HG03457 (cell line): Measurements from ENCODE around the gene SCN10A.

Experiments
- ATAC-seq: cut with Tn5 transposase; IDR thresholded peaks from one replicate; pipeline ENCODE4 v1.9.1; 2021; ENCODE audit warnings: moderate number of reproducible peaks; ENCODE audit not compliant: unreplicated experiment

Gene SCN10A

DNA sequence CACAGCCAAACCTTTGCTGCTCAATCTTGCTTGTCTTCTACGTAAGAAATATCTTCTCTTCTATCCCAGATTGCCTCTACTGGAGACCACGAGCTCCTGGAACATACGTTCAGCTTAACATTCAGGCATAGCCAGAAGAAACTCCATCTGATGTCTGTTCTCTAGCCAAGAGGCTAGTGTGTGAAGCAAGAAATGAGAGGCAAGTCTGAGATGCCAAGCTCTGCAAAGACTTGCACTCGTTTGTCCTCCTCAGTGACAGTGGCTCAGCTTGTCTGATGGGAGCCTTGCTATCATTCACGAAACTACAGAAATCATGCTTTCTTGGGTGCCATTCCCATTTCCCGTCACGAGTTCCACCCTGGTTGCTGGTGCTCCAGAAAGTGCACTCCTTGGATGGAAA is at the start of gene SCN10A:
TSS of gene SCN10A (minus strand) at position 192 of the 400 bp plus-strand sequence. CDS start 22,207 bp downstream, outside the sequence.
- no peak for ATAC-seq

DNA sequence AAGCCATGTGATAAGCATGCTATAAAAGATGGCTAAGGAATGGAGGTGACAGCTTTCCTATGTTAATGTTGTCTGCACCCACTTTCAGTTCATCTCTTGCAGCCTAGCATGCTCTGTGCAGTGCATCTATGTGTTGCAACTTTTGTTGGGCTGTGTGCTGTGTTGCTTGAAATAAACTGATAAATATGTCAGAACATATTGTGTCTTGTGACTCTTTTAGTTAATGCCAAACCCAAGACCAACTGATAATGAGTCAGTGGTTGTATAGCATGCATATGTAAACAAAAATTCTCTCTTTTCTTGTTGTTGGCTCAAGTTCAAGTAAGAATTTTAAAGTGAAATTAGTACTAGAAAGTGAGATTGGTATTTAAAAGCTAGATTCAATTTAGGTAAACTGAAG is 37.0 kb upstream of the SCN10A start:
- ATAC-seq, result no peak

DNA sequence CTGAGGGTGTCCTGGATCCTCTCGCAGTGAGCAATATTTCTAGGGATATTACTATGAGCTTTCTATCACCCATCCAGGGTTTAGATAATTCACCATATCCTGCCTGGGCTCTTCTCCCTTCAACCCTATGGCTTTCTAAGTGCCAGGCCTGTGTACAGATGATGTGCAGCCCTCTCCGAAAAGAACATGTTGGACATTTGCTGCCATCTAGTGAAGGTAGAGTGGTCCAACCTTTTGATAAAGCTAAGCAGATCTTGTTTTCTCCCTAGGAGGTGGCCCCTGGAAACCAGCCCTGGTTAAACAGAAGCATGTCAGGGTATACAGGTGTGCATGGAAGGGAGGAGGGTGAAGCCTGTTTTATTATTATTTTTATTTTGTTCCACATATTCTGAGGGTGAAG is 27.9 kb upstream of the SCN10A start:
- ATAC-seq, result no peak

DNA sequence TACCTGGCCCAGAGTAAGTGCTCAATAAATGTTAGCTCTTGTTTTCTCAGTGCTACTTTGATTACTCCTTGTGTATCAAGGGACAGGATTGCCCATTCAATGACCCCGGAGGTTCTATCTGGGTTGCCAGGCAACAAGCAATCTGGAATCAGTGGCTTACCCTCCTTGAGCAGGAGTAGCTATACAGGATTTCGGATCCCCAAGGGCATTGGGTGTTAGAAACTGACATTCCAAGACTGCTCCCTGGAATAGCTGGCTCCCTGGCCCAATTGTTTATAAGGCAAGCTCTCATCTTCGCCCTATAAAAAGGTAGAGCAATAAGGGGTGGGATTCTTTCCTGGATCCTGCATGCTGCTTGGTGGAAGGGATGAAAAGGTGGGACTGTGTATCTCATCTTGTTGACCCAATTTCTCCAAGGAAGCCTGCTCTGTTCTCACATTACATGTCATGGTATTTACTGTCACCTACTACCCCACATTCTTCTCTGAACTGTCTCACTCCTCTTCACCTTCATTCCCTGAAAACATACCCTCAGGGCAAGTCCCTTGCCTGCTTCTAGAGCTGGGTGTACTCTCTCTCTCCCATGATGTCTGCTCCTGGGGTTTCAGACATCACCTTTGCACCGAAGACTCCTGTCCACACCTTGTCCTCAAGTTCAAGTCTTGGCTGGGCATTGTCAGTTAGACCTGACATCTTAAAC is 26.4 kb upstream of the SCN10A start:
- ATAC-seq, result no peak

DNA sequence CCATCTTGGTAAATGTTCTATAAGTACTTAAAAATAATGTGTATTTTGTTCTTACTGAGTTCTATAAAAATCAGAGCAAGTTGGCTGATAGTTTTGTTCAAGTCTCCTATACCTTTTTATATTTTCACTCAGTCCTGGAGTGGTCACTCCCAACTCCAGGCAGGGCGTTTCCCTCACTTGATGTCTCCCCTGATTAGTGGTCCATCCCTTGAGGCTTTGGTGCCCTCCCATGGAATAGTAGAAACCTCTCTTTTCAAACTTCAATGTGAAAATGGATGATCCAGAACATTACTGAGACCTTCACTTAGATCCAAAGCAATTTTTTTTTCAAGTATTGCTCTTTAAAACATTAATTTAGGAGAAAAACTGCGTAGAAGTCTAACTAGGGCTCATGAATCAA is 25.0 kb upstream of the SCN10A start:
- ATAC-seq, result no peak

DNA sequence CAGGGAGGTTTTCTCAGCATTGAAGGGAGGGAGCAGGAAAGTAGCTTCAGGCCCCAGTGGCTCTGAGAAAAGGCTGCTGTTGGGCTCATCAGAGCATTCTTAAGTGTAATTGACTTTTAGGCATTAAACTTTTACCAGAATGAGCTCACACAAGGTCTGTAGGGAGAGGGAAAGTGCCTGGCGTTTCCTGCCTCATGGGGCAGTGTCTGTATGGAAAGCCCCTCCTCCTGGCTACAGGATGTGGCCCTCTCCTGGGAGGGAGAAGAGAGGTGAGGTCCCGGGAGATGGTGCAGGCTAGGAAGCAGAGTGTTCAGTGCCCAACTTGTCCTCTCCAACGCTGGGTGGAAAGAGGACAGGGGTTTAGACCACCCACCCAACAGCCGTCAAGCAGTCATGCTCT is 21.3 kb upstream of the SCN10A start:
- ATAC-seq, result no peak

DNA sequence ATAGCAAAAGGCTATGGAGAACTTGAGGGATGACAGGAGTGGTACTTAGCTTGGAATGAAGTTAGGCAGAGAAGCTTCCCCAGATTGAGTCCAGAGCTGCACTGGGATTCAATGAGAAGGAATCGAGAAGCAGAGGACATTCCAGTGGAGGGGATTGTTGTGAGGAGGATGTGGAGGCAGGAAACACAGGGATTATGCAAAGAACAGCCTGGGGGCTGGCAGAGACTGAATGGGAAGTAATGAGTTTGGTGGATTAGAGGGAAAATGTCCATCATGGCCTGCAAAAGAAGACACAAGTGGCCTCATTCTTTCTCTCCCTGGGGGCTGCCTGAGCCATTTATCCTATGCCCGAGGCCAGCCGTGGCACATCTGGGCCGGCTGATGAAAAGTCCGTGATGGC is 20.5 kb upstream of the SCN10A start:
- no peak for ATAC-seq

DNA sequence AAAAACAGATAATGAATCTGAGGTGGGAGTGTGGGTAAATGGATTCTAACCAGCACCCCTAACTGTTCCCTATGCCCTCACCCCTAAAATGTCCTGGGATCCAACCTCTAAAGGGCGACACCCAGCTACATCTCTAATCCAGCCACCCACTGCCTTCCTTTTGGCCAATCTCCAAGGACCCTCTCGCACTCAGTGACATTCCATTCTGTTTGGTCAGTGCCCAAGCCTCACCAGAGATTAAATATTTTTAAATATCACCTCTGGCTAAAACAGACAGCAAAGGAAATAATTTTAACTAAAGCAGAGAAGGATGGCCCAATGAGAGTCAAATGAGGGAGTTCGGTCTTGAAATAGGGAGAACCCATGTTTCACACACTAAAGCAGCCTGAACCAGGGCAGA is 19.9 kb upstream of the SCN10A start:
- ATAC-seq, result no peak

- ATAC-seq, result no peak
Measured at GRCh38 chr3:38834717-38835116, 18.7 kb upstream of the SCN10A start.

DNA sequence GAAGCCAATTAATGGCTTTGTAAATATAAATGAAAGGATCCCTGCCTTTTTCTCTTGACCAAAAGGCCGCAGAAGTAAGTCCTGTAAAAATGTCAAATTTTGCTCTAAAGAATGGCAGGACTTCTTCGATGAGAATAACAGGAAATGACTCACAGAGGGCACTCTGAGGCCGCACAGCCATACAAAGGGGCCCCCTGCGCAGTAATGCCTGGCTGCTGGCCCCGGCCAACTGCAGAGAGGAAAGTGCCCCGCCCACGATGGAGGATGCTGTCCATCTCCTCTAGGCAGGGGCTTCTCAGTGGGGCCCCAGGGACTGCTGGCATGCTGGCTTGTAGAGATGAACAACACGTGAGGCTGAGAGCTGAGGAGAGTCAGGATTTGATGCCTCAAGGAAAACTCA is 18.1 kb upstream of the SCN10A start:
- ATAC-seq, result no peak

GRCh38 chr3:38829404-38829803 is 13.4 kb upstream of the SCN10A start:
- ATAC-seq, result no peak

- ATAC-seq, result no peak
Measured at GRCh38 chr3:38828681-38829080, 12.7 kb upstream of the SCN10A start.

DNA sequence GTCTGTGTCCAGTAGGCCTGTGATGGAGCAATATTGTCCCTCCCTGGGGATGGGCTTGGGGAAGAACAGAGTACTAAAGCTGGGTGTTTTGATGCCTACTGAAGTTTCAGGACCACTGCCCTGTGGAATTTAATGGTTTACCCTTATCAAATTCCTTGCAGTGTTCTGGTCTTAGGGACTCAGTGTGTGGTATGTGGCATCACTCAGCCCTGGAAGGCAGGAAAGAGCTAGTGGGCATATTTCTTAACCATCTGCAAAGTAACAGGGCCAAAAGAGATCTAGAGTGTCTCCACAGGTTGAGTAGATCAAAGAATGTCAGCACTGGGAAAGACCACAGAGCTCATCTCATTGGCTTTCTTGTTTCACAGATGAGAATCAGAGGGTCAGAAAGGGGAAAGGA is 11.8 kb upstream of the SCN10A start:
- no peak for ATAC-seq

- ATAC-seq, result no peak
Measured at GRCh38 chr3:38826001-38826400, 10.0 kb upstream of the SCN10A start.

- no peak for ATAC-seq
Measured at GRCh38 chr3:38824349-38824748, 8.3 kb upstream of the SCN10A start.

DNA sequence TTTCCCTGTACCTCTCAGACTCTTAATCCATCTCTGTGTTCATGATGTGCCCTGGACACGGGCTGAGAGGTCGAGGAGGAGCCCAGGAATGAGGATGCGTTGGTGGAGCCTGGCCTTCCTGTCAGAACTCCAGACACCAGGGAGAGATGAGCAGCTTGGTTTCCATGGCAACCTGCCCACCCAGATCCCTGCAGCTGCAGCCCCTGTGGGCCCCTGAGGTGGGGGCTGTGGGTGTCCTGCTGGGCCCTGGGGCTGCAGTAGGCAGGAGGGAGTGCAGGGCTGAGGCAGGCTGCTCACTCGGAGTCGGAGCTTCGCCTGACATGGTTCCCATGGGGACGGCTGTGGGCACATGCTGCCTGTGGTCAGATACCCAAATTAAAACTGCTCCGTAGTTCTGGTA is 7.7 kb upstream of the SCN10A start:
- no peak for ATAC-seq

DNA sequence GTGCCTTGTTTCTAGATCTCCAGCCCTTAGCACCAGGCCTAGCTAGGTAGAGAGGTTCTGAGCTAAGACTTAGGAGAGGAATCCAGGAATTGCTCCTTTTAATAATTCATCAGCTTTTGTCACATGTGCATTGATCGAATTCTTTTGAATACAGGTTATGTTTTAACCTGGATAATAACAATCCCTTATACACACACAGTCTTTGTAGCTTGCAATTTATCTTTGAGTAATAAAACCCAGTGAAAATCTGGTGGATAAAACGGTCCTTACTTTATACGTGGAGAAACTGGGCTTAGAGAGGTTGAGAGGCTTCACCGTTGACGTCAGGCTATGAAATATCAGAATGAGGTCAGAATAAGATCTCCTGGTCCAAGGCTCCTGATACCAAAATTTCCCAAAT is 7.2 kb upstream of the SCN10A start:
- ATAC-seq, result no peak

DNA sequence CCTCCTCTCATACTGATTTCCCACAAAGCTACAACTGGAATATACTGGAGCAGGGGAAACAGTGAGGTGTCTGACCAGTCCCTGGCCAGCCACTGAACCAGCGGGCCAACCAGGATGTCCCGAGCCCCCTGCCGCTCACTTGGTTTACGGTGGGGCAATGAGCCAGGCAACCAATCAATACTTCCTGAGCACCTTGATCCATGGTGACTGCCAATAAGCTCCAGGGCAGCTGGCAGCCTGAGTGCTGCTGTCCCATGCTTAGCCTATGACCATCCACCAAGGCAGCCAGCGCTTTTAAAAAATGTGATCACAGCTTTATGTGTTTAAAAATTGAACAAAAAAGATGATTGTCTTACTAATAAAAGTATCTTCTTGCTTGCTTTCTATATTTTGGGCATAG is 4.2 kb downstream of the SCN10A start:
- ATAC-seq, result no peak

GRCh38 chr3:38805765-38806386 is 10.1 kb downstream of the SCN10A start:
- no peak for ATAC-seq

GRCh38 chr3:38805004-38805403 is 11.0 kb downstream of the SCN10A start:
- ATAC-seq, result no peak

GRCh38 chr3:38800511-38800910 is 15.5 kb downstream of the SCN10A start:
- ATAC-seq, result no peak

DNA sequence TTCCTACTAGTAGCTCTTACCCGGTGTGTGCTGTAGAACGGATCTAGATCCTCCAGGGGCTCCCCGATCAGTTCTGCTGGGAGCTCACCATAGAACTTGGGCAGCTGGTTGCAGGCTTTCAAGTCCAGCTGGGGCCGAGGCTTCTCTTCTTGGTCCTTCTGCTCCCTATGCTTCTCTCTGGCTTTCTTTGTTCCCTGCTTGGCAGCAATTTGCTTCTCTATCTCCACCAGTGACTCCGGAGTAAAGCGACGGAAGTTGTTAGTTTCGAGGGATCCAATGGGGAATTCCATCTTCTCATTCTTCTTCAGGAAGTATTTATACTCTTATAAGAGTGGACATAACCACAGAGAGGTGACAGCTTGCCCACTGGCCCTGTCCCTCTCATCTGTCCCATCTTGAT is 22.3 kb downstream of the SCN10A start:
- no peak for ATAC-seq

GRCh38 chr3:38792983-38793382 is 23.0 kb downstream of the SCN10A start:
- ATAC-seq, result no peak
